GM15510 (cell line): ENCODE data around the gene GRIK3.

Experiments
- POLR2A ChIP-seq: IDR thresholded peaks from 3 replicates; pipeline ENCODE4 v1.6.1; 2011; ENCODE audit warnings: borderline replicate concordance; ENCODE audit not compliant: insufficient read length; ENCODE audit errors: extremely low read depth

Gene GRIK3

GRCh38 chr1:36977731-36978406 lies 56.4 kb downstream of the GRIK3 start:
- TF ChIP-seq POLR2A = no peak

GRCh38 chr1:36975642-36976041 lies 58.7 kb downstream of the GRIK3 start:
- no peak for TF ChIP-seq POLR2A

GRCh38 chr1:36973056-36973455 lies 61.3 kb downstream of the GRIK3 start:
- TF ChIP-seq POLR2A = no peak

- TF ChIP-seq POLR2A = no peak
These were observed 62.3 kb downstream of the GRIK3 start for GRCh38 chr1:36971852-36972618.

GRCh38 chr1:36968730-36969129 lies 65.6 kb downstream of the GRIK3 start:
- no peak for TF ChIP-seq POLR2A

- TF ChIP-seq POLR2A = no peak
These were observed 68.1 kb downstream of the GRIK3 start for GRCh38 chr1:36966242-36966641.

- no peak for TF ChIP-seq POLR2A
These were observed 68.8 kb downstream of the GRIK3 start for GRCh38 chr1:36965275-36966159.

- TF ChIP-seq POLR2A = no peak
These were observed 69.5 kb downstream of the GRIK3 start for GRCh38 chr1:36964830-36965229.

GRCh38 chr1:36963006-36963405 lies 71.3 kb downstream of the GRIK3 start:
- TF ChIP-seq POLR2A = no peak

- no peak for TF ChIP-seq POLR2A
These were observed 73.2 kb downstream of the GRIK3 start for GRCh38 chr1:36961062-36961615.

- no peak for TF ChIP-seq POLR2A
These were observed 77.7 kb downstream of the GRIK3 start for GRCh38 chr1:36956570-36956969.

GRCh38 chr1:36955016-36955415 lies 79.3 kb downstream of the GRIK3 start:
- no peak for TF ChIP-seq POLR2A

- TF ChIP-seq POLR2A = no peak
These were observed 81.3 kb downstream of the GRIK3 start for GRCh38 chr1:36953061-36953460.

GRCh38 chr1:36951761-36952160 lies 82.6 kb downstream of the GRIK3 start:
- no peak for TF ChIP-seq POLR2A

- TF ChIP-seq POLR2A = no peak
These were observed 83.0 kb downstream of the GRIK3 start for GRCh38 chr1:36951292-36951750.
